Lower leg skin (tissue), 4 donors: ENCODE data around the gene DIABLO. TPM values are rescaled to one million over a fixed set of nuclear protein-coding genes. Genes with fewer than 3 reads are reported as not detected.
A peak's percentile ranks its signal among the peaks of the same experiment; 100 is the strongest.

Experiments used
- DNase-seq, 2 donors: peaks; one replicate each; pipeline ENCODE4 v3.0.0-alpha.2; 2019; ENCODE audit warnings: low spot score in 2 of 2
- H3K4me3 ChIP-seq: fragments of 200-600 bp; sonication (generic); 2 replicates; pipeline ENCODE4 v1.5.1; 2017; ENCODE audit warnings: mild to moderate bottlenecking, low read depth; ENCODE audit not compliant: poor library complexity, severe bottlenecking
- CTCF ChIP-seq, 3 donors: fragments of 450-650 bp; IDR thresholded peaks; one replicate each; pipeline ENCODE4 v1.5.1; 2016; ENCODE audit warnings: antibody characterized with exemption in 3 of 3, mild to moderate bottlenecking in 3 of 3, moderate library complexity in 2 of 3
- POLR2A ChIP-seq, 2 donors: fragments of 450-650 bp; IDR thresholded peaks; one replicate each; pipeline ENCODE4 v1.6.1; 2016 to 2017; ENCODE audit warnings: antibody characterized with exemption in 2 of 2, mild to moderate bottlenecking in 1 of 2, moderate library complexity in 1 of 2
- WGBS, 2 donors: methylation state at CpG; one replicate each; pipeline ENCODE4 v1.1.5; 2018; 5-methylcytosine and 5-hydroxymethylcytosine counted together
- intact Hi-C: fragments of 100-400 bp; cut with DNase I; formaldehyde crosslinking; loops from one replicate; pipeline ENCODE4 v1.15.0; 2023; ENCODE audit warnings: low total_unique reads
- total RNA-seq, 4 donors: library from RNA; depleted of rRNA; stranded (reverse); fragments of >200 nt; gene quantifications; one replicate each; pipeline ENCODE4 v1.1.0, GENCODE V29; 2016

Gene DIABLO
- total RNA-seq, 4 donors from 2014 or later: 35.5 to 43.9 (median 40.8) TPM

GRCh38 chr12:122202017-122202416, 23.8 kb downstream of the DIABLO start:
- no peak overlapping the region for H3K4me3 ChIP-seq
- WGBS, 2 donors: 91 to 94% methylated on average over 6 of the region's 6 CpGs
- intact Hi-C loops: no loop called here
- no peak for DNase-seq
- no peak for TF ChIP-seq POLR2A (IDR thresholded peaks at IDR 0.05)
- TF ChIP-seq CTCF (IDR thresholded peaks at IDR 0.05): no peak

GRCh38 chr12:122201381-122201780, 24.5 kb downstream of the DIABLO start:
- intact Hi-C loops: no loop called here
- TF ChIP-seq POLR2A (IDR thresholded peaks at IDR 0.05) (no peak), CTCF (IDR thresholded peaks at IDR 0.05) (no peak)
- 82 to 83% methylated on average over 5 of the region's 5 CpGs for WGBS, 2 donors
- H3K4me3 ChIP-seq: no peak overlapping the region
- DNase-seq: peak in 1 of 2 donors; percentile 54

- TF ChIP-seq CTCF (IDR thresholded peaks at IDR 0.05): no peak
- TF ChIP-seq POLR2A (IDR thresholded peaks at IDR 0.05): no peak
- peak in 1 of 2 donors; percentile 77 for DNase-seq
- no peak overlapping the region for H3K4me3 ChIP-seq
- 73 to 78% methylated on average over 18 to 23 of the region's 24 CpGs for WGBS, 2 donors
- intact Hi-C loops: no loop called here
Measured at GRCh38 chr12:122200541-122201175, 25.2 kb downstream of the DIABLO start.

- WGBS, 2 donors: 90 to 93% methylated on average over 29 of the region's 29 CpGs
- DNase-seq: peak in 1 of 2 donors; percentile 71
- TF ChIP-seq CTCF (IDR thresholded peaks at IDR 0.05) (no peak), POLR2A (IDR thresholded peaks at IDR 0.05) (no peak)
- no peak overlapping the region for H3K4me3 ChIP-seq
- intact Hi-C loops: no loop called here
Measured at GRCh38 chr12:122199484-122200355, 26.1 kb downstream of the DIABLO start.

- TF ChIP-seq POLR2A (IDR thresholded peaks at IDR 0.05) (no peak), CTCF (IDR thresholded peaks at IDR 0.05) (no peak)
- no peak for DNase-seq
- 48 to 67% methylated on average over 1 of the region's 1 CpG for WGBS, 2 donors
- intact Hi-C loops: no loop called here
- no peak overlapping the region for H3K4me3 ChIP-seq
Measured at GRCh38 chr12:122197612-122197966, 28.3 kb downstream of the DIABLO start.
